Upper lobe of left lung (tissue), 4 donors: ENCODE measurements around the gene MYOM1.

Source experiments
- EP300 ChIP-seq, 4 donors: sonication (generic); formaldehyde crosslinking; IDR thresholded peaks; one replicate each; pipeline ENCODE4 v1.5.1; 2017; ENCODE audit warnings: antibody characterized with exemption in 4 of 4, control low read depth in 2 of 4
- POLR2AphosphoS5 ChIP-seq, 2 donors: sonication (generic); formaldehyde crosslinking; IDR thresholded peaks; one replicate each; pipeline ENCODE4 v1.5.1; 2017; ENCODE audit warnings: antibody characterized with exemption in 2 of 2

- TF ChIP-seq POLR2AphosphoS5 (IDR thresholded peaks at IDR 0.05): no peak
- TF ChIP-seq EP300 (IDR thresholded peaks at IDR 0.05): no peak
These were observed 39.4 kb downstream of the MYOM1 start for GRCh38 chr18:3180325-3180724.
